ENCODE measurements around the gene BRD7. TPM values are rescaled to one million over a fixed set of nuclear protein-coding genes. Genes with fewer than 3 reads are reported as not detected.

BRD7 gene
- total and polyA plus RNA-seq, 2 experiments from 2014 or later = 51.2 to 51.3 TPM

- no peaks in the 10 kb centered on the region for H3K27me3 ChIP-seq
- TF ChIP-seq EZH2phosphoT487 (IDR thresholded peaks at IDR 0.05; ENCODE audit: low read depth, severe bottlenecking, unreplicated experiment) (no peak), EZH2 (IDR thresholded peaks at IDR 0.05; ENCODE audit: borderline replicate concordance) (no peak), CTCF (IDR thresholded peaks at IDR 0.05; ENCODE audit: poor library complexity) (no peak)
- H3K4me3 ChIP-seq = no peak overlapping the region
- no peak for DNase-seq (ENCODE audit: low spot score)
- WGBS (ENCODE audit: low lambda C conversion rate, missing lambda C conversion rate) = 91% methylated on average over 23 of the region's 23 CpGs
- H2AFZ ChIP-seq = no peak overlapping the region
- H3K4me2 ChIP-seq = no peak overlapping the region
- no peaks in the 10 kb centered on the region for H3K36me3 ChIP-seq (replicated peaks; ENCODE audit: insufficient read depth, low read depth)
- no peaks in the 10 kb centered on the region for H3K79me2 ChIP-seq
- H3K4me1 ChIP-seq (ENCODE audit: insufficient read depth) = no peaks in the 10 kb centered on the region
- no peaks in the 10 kb centered on the region for H4K20me1 ChIP-seq (ENCODE audit: insufficient read depth, poor library complexity, severe bottlenecking)
- H3K27ac ChIP-seq = no peak overlapping the region
- H3K9me2 ChIP-seq (replicated peaks; ENCODE audit: insufficient read depth) = no peaks in the 10 kb centered on the region
- H3K9me3 ChIP-seq (ENCODE audit: low read depth) = no peaks in the 10 kb centered on the region
These were observed 67.7 kb downstream of the BRD7 start for GRCh38 chr16:50300942-50301625.

- no peaks in the 10 kb centered on the region for H3K27me3 ChIP-seq
- no peaks in the 10 kb centered on the region for H3K9me2 ChIP-seq (replicated peaks; ENCODE audit: insufficient read depth)
- no peak overlapping the region for H2AFZ ChIP-seq
- H3K36me3 ChIP-seq (replicated peaks; ENCODE audit: insufficient read depth, low read depth) = no peaks in the 10 kb centered on the region
- H3K4me1 ChIP-seq (ENCODE audit: insufficient read depth) = no peaks in the 10 kb centered on the region
- WGBS (ENCODE audit: low lambda C conversion rate, missing lambda C conversion rate) = 95% methylated on average over 12 of the region's 12 CpGs
- TF ChIP-seq EZH2 (IDR thresholded peaks at IDR 0.05; ENCODE audit: borderline replicate concordance) (no peak), EZH2phosphoT487 (IDR thresholded peaks at IDR 0.05; ENCODE audit: low read depth, severe bottlenecking, unreplicated experiment) (no peak), CTCF (IDR thresholded peaks at IDR 0.05; ENCODE audit: poor library complexity) (no peak)
- no peak overlapping the region for H3K4me2 ChIP-seq
- no peaks in the 10 kb centered on the region for H4K20me1 ChIP-seq (ENCODE audit: insufficient read depth, poor library complexity, severe bottlenecking)
- no peak for DNase-seq (ENCODE audit: low spot score)
- no peak overlapping the region for H3K27ac ChIP-seq
- H3K4me3 ChIP-seq = no peak overlapping the region
- H3K9me3 ChIP-seq (ENCODE audit: low read depth) = no peaks in the 10 kb centered on the region
- H3K79me2 ChIP-seq = no peaks in the 10 kb centered on the region
These were observed 69.2 kb downstream of the BRD7 start for GRCh38 chr16:50299508-50300105.

- Histone ChIP-seq H3K9me3 (ENCODE audit: low read depth) (no peaks in the 10 kb centered on the region), H4K20me1 (ENCODE audit: insufficient read depth, poor library complexity, severe bottlenecking) (no peaks in the 10 kb centered on the region), H2AFZ (no peak overlapping the region), H3K79me2 (no peaks in the 10 kb centered on the region), H3K4me1 (ENCODE audit: insufficient read depth) (no peaks in the 10 kb centered on the region), H3K9me2 (replicated peaks; ENCODE audit: insufficient read depth) (no peaks in the 10 kb centered on the region), H3K36me3 (replicated peaks; ENCODE audit: insufficient read depth, low read depth) (no peaks in the 10 kb centered on the region), H3K27ac (no peak overlapping the region), H3K27me3 (no peaks in the 10 kb centered on the region), H3K4me2 (no peak overlapping the region), H3K4me3 (no peak overlapping the region)
- WGBS (ENCODE audit: low lambda C conversion rate, missing lambda C conversion rate) = 93% methylated on average over 29 of the region's 29 CpGs
- DNase-seq (ENCODE audit: low spot score) = no peak
- TF ChIP-seq CTCF (IDR thresholded peaks at IDR 0.05; ENCODE audit: poor library complexity) (no peak), EZH2 (IDR thresholded peaks at IDR 0.05; ENCODE audit: borderline replicate concordance) (no peak), EZH2phosphoT487 (IDR thresholded peaks at IDR 0.05; ENCODE audit: low read depth, severe bottlenecking, unreplicated experiment) (no peak)
These were observed 69.9 kb downstream of the BRD7 start for GRCh38 chr16:50298591-50299507.
